ENCODE data around the gene SYNRG.

SYNRG gene

GRCh38 chr17:37598145-37598544, 11.1 kb downstream of the SYNRG start:
- no peak for DNase-seq (ENCODE audit: low spot score)

- no peak for DNase-seq (ENCODE audit: low spot score)
Measured at GRCh38 chr17:37592291-37592690, 16.9 kb downstream of the SYNRG start.

- DNase-seq (ENCODE audit: low spot score) = no peak
Measured at GRCh38 chr17:37585066-37585465, 24.2 kb downstream of the SYNRG start.

DNA sequence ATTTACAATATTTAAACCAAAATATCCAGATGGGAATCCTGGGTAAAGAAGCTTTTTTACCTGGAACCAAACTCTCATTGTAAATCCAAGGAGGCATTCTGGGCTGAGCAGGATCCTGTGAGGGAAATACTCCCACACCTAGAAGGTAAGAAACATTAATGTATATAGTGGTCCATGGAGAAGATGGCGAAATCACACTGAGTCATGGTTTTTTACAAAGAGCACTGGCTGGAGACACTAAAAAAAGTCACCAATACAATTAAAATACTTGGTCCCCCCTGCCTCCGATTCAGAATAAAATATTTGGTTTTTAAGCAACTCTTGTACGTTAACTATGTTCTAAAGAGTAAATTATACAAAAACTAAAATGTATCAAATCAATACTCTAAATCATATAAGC, 32.9 kb downstream of the SYNRG start:
- DNase-seq (ENCODE audit: low spot score) = no peak

DNA sequence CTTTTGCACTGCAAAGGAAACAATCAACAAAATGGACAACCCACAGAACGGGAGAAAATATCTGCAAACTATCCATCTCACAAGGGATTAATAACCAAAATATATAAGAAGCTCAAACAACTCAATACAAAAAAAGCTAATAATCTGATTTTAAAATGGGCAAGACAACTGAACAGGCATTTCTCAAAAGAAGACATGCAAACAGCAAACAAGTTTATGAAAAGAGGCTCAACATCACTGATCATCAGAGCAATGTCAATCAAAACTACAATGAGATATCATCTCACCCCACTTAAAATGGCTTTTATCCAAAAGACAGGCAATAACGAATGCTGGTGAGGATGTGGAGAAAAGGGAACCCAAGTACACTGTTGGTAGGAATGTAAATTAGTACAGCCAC, 34.8 kb downstream of the SYNRG start:
- DNase-seq (ENCODE audit: low spot score) = no peak

GRCh38 chr17:37571674-37572073, 37.5 kb downstream of the SYNRG start:
- DNase-seq (ENCODE audit: low spot score) = no peak

DNA sequence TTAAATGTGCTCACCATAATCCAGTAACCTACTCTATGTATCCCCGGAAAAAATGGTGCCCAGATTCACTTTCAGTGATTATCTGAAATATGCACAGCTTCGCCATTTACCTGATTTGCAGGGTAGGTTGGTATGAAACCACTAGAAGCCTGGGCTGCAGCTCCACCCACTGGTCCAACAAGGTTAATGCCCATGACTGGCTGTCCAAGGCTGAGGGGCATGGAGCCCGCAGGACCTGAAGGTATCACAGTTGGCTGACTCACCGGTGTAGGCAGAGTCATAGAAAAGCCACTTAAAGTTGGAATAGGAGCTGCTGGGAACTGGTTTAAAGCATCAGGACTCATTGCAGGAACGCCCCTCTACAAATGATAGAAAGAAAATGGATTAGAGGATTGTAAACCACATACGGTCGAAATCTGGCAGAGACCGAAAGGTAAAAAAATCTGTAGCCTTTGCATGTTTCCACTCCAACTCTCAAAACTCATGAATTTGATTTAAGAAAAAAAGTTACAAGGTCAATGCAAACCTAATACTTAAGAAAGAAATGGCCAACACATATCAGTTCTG, 38.6 kb downstream of the SYNRG start:
- no peak for DNase-seq (ENCODE audit: low spot score)

DNA sequence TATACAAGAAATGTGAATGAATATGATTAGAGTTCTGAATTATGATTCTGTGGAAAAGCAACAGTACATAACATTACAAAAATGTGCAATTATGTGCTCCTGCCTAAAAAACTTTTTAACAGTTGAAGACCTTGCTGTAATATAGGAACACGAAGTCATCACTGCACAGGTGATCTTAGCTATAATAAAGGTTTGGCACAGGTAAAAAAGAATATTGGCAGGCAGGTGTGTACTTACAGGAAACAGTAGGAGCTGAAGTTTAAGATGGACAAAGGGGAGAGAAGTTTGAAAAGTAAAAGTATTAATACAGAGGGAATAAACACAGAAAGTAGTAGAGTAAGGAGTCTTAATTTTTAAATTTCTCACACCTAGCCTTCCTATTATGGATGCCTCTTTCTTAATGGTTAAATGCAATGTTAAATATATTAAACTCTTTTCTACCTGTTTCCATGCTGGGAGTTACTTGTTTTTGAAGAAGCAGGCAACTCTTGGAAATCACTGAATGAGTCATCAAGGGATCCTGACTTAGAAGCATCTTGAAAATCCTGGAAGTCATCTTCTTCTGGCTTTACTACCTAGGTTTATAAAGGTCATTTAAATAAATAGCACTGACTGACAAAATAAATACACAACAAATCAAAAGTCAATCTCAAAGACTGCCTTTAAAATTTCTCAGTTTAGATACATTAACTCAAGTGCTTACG, 40.7 kb downstream of the SYNRG start:
- DNase-seq (ENCODE audit: low spot score) = no peak

DNA sequence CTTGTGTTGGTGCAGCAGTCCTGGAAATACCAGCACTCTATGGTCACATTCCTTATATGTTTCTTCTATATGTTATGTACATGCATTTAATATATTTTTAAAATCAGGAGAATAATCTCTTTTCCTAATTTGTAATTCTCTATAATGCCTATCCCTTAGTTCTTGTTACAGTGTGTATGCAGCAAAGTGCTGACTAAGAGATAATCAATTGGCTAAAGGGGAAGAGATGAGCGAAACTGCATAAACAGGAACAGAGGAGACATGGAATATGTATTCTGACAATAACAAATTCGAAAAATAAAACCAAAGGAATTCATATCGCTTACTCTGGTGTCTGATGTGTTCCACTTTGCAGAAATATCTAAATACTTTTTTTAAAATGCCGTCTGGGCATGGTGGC, 41.7 kb downstream of the SYNRG start:
- DNase-seq (ENCODE audit: low spot score) = no peak

DNA sequence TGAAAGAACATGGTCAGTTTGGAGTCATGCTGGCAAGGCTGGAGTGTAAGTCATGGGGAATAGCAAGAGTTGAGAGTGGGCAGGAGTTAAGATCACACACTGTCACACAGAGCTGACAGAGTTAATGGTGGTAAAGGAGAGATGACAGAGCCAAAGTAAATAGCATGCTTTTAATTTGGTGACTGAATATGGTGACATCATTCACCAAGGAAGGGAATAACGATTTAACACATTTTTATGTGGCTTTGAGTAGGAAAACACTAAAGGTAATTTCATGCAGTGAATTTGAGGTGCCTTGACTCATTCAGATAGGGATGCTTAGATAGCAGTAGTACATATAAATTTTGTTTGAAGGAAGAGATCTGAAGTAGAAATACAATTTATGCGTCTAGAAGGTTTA, 42.1 kb downstream of the SYNRG start:
- DNase-seq (ENCODE audit: low spot score) = no peak

DNA sequence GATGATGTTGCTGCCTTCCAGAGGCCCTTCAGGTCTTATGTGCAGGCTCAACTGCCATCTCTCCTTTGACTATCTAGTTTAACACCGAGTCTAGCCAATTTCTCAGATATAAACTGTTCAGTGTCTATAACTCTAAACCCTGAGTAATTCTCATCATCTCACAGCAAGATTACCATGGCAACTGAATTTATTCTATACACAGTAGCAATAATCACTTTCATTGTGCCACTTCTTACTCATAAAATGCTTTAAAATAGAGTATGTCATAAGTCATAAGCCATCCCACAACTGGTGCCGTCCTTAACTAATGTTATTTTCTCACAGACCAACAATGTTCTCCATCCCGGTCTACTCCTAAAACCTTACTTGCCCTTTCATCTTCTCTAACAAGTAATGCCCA, 45.0 kb downstream of the SYNRG start:
- DNase-seq (ENCODE audit: low spot score) = no peak

- no peak for DNase-seq (ENCODE audit: low spot score)
Measured at GRCh38 chr17:37562016-37562745, 47.0 kb downstream of the SYNRG start.

DNA sequence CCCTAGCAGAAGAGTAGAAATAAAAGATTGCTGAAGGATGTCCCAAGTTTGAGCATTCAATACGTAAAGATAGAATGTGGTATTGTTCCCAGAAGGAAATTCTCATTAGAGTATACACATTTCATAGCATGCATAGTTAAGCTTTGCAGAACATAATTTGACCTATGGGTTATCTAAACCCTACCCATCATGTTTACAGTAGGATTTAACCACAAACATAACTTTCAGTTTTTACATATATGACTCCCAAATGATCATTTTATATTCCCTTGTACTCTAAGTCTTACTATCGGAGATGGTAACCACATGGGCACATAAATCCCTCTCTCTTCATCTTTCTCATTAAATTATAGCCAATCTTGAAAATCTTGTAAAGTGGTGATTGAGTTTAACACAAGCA, 50.9 kb downstream of the SYNRG start:
- no peak for DNase-seq (ENCODE audit: low spot score)

GRCh38 chr17:37557482-37557881, 51.7 kb downstream of the SYNRG start:
- no peak for DNase-seq (ENCODE audit: low spot score)

DNA sequence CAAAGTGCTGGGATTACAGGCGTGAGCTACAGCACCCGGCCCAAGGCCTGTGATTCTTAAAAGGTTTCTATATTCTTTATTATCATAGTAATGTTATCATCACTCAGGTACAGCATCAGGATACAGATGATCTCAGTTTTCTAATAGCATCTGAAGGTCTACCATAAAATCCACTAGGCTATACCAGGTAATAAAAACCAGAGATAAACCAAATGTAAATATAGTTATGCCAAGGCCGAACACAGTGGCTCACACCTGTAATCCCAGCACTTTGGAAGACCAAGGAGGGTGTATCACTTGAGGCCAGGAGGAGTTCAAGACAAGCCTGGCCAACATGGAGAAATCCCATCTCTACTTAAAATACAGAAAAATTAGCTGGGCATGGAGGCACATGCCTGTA, 53.8 kb downstream of the SYNRG start:
- no peak for DNase-seq (ENCODE audit: low spot score)

- DNase-seq (ENCODE audit: low spot score) = no peak
Measured at GRCh38 chr17:37553401-37553966, 55.7 kb downstream of the SYNRG start.

GRCh38 chr17:37551788-37552187, 57.4 kb downstream of the SYNRG start:
- DNase-seq (ENCODE audit: low spot score) = no peak

DNA sequence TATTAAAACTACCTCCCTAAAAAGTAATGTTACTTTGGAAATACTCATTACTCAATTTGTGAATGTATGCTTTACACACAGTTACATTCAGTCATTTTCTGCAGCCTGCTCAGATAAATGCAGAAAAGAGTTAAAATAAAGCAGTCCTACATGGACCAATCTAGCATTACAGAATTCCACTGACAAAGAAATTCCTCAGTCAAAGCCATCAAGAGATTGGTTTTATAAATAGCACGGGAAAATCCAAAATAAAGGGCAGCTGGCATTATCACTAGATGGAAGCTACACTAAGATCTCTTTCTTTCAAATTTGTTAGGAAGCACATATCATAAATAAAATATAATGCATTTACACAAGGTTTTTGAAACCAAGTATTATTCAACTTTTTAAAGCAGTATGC, 61.2 kb downstream of the SYNRG start:
- DNase-seq (ENCODE audit: low spot score) = no peak

DNA sequence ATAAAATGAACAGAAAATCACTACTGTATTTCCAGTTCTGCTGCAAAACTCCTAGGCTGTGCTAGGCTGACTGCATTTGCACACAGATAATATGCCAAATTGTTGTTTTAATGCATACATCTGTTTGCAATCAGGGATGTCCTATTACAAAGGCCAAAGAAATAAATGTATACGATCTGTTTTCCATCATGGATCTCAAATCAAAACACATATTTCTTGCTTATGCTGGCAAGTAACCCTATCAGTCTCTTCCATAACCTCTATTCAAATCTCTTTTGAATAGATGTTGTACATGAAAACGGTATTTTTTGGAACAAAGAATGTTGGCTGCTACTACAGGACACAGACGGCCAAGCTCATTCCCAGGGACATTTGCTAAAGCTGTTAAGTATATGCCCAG, 62.9 kb downstream of the SYNRG start:
- DNase-seq (ENCODE audit: low spot score) = no peak

DNA sequence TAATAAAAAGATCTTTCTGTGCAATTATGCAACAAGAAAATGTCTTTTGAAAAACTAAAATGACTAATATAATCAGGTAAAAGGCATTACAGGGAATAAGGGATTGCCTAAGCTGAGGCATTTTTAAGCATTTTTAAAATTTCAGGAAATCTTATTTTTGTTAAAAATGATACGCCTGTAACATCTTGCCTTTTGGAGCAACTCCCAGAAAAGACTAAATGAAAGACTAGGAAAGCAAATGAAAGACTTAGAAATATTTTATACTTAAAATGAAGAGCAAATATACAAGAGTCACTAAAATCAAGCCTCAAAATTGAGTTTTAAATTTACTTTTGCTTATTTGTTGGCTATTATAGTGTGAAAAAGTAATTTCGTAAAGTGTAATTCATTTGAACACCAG, 63.7 kb downstream of the SYNRG start:
- no peak for DNase-seq (ENCODE audit: low spot score)

GRCh38 chr17:37543637-37544052, 65.6 kb downstream of the SYNRG start:
- no peak for DNase-seq (ENCODE audit: low spot score)

DNA sequence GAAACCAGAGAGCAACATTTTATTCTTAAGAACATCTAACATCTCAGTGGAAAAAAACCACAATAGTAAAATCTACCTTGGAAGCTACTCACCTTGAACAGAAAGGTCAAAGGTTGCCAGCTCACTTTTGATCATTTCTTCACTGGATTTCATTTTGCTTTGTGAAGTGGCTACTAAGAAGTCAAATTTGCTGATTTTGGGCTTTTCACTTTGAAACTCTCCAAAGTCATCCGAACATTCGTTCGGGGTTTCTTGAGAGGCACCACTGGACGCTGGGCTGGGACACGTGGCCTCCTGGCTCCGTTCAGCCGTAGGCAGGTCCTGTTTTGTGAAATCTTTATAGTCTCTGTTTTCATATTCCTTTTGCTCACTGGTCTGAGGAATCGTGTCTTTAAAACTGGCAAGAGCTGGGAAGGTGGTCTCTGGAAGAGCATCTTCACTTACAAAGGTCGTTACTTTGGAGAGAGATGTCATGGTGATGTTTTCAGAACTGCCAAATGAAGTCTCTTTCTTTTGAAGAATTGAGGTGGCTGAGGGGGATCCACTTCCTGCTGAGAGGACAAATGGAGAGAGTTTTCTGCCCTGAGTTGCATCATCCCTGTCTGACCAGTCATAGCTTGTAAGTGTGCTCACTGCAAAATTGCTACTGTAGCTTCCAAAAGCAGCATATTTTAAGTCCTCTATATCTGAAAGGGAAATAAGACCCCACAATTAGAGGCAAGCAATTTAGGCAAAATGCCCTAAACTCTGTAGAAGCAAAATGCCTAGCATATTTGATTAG, 67.1 kb downstream of the SYNRG start:
- DNase-seq (ENCODE audit: low spot score) = no peak
